ENCODE data around the gene SLC25A6.
"Not testable (repeated sequence)": the region's sequence is repeated elsewhere in the genome, so short reads cannot be mapped to it uniquely, and the experiment has no call there.

SLC25A6 gene

GRCh38 chrX:1391707-1392375, at the start of gene SLC25A6:
TSS of gene SLC25A6 (minus strand) at chrX:1392113. CDS start at chrX:1392009, 104 bp downstream.
- TF ChIP-seq CTCF (IDR thresholded peaks at IDR 0.05; ENCODE audit: extremely low read depth, missing control alignments), result no peak

GRCh38 chrX:1440506-1440905, 48.6 kb upstream of the SLC25A6 start:
- TF ChIP-seq CTCF (IDR thresholded peaks at IDR 0.05; ENCODE audit: extremely low read depth, missing control alignments), result no peak
- no peak for DNase-seq (ENCODE audit: low spot score)

More at GRCh38 chrX:1391707-1392375, at the start of gene SLC25A6:
- peak; percentile 100 for DNase-seq (ENCODE audit: low spot score)

GRCh38 chrX:1435241-1435895, 43.5 kb upstream of the SLC25A6 start:
- no peak for TF ChIP-seq CTCF (IDR thresholded peaks at IDR 0.05; ENCODE audit: extremely low read depth, missing control alignments)
- DNase-seq (ENCODE audit: low spot score), result no peak

- DNase-seq (ENCODE audit: low spot score), result no peak
- TF ChIP-seq CTCF (IDR thresholded peaks at IDR 0.05; ENCODE audit: extremely low read depth, missing control alignments), result no peak
Measured at GRCh38 chrX:1434871-1435240, 42.9 kb upstream of the SLC25A6 start.

GRCh38 chrX:1433646-1434357, 41.9 kb upstream of the SLC25A6 start:
- TF ChIP-seq CTCF (IDR thresholded peaks at IDR 0.05; ENCODE audit: extremely low read depth, missing control alignments), result no peak
- no peak for DNase-seq (ENCODE audit: low spot score)

GRCh38 chrX:1430451-1430850, 38.5 kb upstream of the SLC25A6 start:
- no peak for TF ChIP-seq CTCF (IDR thresholded peaks at IDR 0.05; ENCODE audit: extremely low read depth, missing control alignments)

GRCh38 chrX:1427756-1428155, 35.8 kb upstream of the SLC25A6 start:
- no peak for DNase-seq (ENCODE audit: low spot score)
- no peak for TF ChIP-seq CTCF (IDR thresholded peaks at IDR 0.05; ENCODE audit: extremely low read depth, missing control alignments)

More at GRCh38 chrX:1430451-1430850, 38.5 kb upstream of the SLC25A6 start:
- DNase-seq (ENCODE audit: low spot score), result no peak

- DNase-seq (ENCODE audit: low spot score), result not testable (repeated sequence)
Measured at GRCh38 chrX:1426321-1426720, 34.4 kb upstream of the SLC25A6 start.
